Small intestine (tissue), 16 donors: ENCODE measurements around the gene TNFAIP8L3. TPM values are rescaled to one million over a fixed set of nuclear protein-coding genes. Genes with fewer than 3 reads are reported as not detected.
"Not testable (repeated sequence)": the region's sequence is repeated elsewhere in the genome, so short reads cannot be mapped to it uniquely, and the experiment has no call there.

Source experiments
- DNase-seq, 2 donors: peaks; one replicate each; pipeline versions ENCODE4 v3.0.0 to v3.0.0-alpha.2; 2013
- FAIRE-seq: peaks from 2 replicates; lab custom pipeline; 2012; peaks lifted over from hg19 to GRCh38; lab: Jason Lieb, UNC
- H3K27ac ChIP-seq, 3 donors: one replicate each; pipeline ENCODE4 v1.5.1; 2013; ENCODE audit warnings: low read length in 2 of 3, mild to moderate bottlenecking in 2 of 3, control low read depth in 1 of 3, inconsistent platforms in 1 of 3, low read depth in 1 of 3, moderate library complexity in 1 of 3
- H3K27me3 ChIP-seq, 3 donors: one replicate each; pipeline ENCODE4 v1.6.1; 2013; ENCODE audit warnings: low read length in 3 of 3, inconsistent platforms in 1 of 3; ENCODE audit not compliant: control insufficient read depth in 3 of 3, insufficient read depth in 3 of 3
- H3K36me3 ChIP-seq, 3 donors: one replicate each; pipeline ENCODE4 v1.6.1; 2013; ENCODE audit warnings: low read length in 3 of 3, inconsistent platforms in 1 of 3, low read depth in 1 of 3, mild to moderate bottlenecking in 1 of 3, moderate library complexity in 1 of 3; ENCODE audit not compliant: control insufficient read depth in 3 of 3, insufficient read depth in 2 of 3
- H3K4me1 ChIP-seq, 3 donors: one replicate each; pipeline ENCODE4 v1.6.1; 2013; ENCODE audit warnings: low read length in 2 of 3, inconsistent platforms in 1 of 3, low read depth in 1 of 3, mild to moderate bottlenecking in 1 of 3, moderate library complexity in 1 of 3; ENCODE audit not compliant: control insufficient read depth in 3 of 3, insufficient read depth in 2 of 3
- H3K4me3 ChIP-seq, 3 donors: one replicate each; pipeline ENCODE4 v1.5.1; 2013; ENCODE audit warnings: low read length in 3 of 3, control low read depth in 1 of 3, inconsistent platforms in 1 of 3, low read depth in 1 of 3, mild to moderate bottlenecking in 1 of 3, moderate library complexity in 1 of 3
- H3K9me3 ChIP-seq, 2 donors: one replicate each; pipeline ENCODE4 v1.6.1; 2013; ENCODE audit warnings: low read depth in 1 of 2, low read length in 1 of 2; ENCODE audit not compliant: control insufficient read depth in 2 of 2, insufficient read depth in 1 of 2
- WGBS, 3 donors: extraction: QIAGEN DNeasy Blood & Tissue Kit; methylation state at CpG; one replicate each; pipeline ENCODE4 v1.1.7; 2013; 5-methylcytosine and 5-hydroxymethylcytosine counted together
- long read RNA-seq, 10 donors: transcript quantifications; one replicate each; lab custom pipeline, GENCODE V29; 2026
- polyA plus RNA-seq, 4 donors: library from polyadenylated mRNA; stranded (reverse) in 3 of 4; unstranded in 1 of 4; fragments of 200-250 nt in 3 of 4; fragments of 120-200 nt in 1 of 4; gene quantifications; one replicate each; pipeline versions ENCODE4 v1.2.1 to v1.2.3, GENCODE V29; 2013
- donor health status: healthy with polysubstance abuse.
- donor health status: control.
- donor health status: control.
- donor health status: Bipolar disorder and iron deficiency.
- donor health status: healthy.

Gene TNFAIP8L3
- polyA plus RNA-seq, result 1 to 10 TPM in 3 of 4 donors, not detected in 1; 1.1 to 8.4 (median 3.5) TPM
- long read RNA-seq, donor 1, result 0 reads
- long read RNA-seq, donor 2, result 0 reads
- long read RNA-seq, donor 3, partial matches to known transcripts, result 0 of 2 reads
- long read RNA-seq, donor 3, other reads (novel, unspliced or antisense), result 0 of 2 reads
- long read RNA-seq, donor 4, result 0 reads
- long read RNA-seq, donor 5, result 0 reads
- long read RNA-seq, donor 6, result 0 reads
- long read RNA-seq, donor 7, result 0 reads
- long read RNA-seq, donor 8, result 0 reads
- long read RNA-seq, donor 9, result 0 reads
- long read RNA-seq, donor 10, transcript TNFAIP8L3-202 (2 exons, 2,002 nt), result major isoform, 8 of 8 reads
- long read RNA-seq, donor 10, partial matches to known transcripts, result 0 of 8 reads
- long read RNA-seq, donor 10, other reads (novel, unspliced or antisense), result 0 of 8 reads

GRCh38 chr15:51094606-51095569 is at the start of gene TNFAIP8L3:
Gene TNFAIP8L3 (minus strand): TSS chr15:51094906. CDS start chr15:51094595, 311 bp downstream.
- FAIRE-seq (no peak), DNase-seq (peak in 1 of 2 donors; percentile 58)
- Histone ChIP-seq H3K4me1 (peaks cover 0 to 9% (median 0%) of the 10 kb centered on the region in 3 donors), H3K27me3 (peaks cover 0 to 70% (median 4%) of the 10 kb centered on the region in 3 donors), H3K4me3 (peak within 1 kb of the TSS; percentile 32 to 51 (median 46)), H3K27ac (peak within 1 kb of the TSS in 1 of 3 donors; percentile 67), H3K36me3 (no peaks in the 10 kb centered on the region), H3K9me3 (no peaks in the 10 kb centered on the region)
- 2 to 3% (median 2%) methylated on average over 42 to 98 of the region's 98 CpGs for WGBS, 3 donors

DNA sequence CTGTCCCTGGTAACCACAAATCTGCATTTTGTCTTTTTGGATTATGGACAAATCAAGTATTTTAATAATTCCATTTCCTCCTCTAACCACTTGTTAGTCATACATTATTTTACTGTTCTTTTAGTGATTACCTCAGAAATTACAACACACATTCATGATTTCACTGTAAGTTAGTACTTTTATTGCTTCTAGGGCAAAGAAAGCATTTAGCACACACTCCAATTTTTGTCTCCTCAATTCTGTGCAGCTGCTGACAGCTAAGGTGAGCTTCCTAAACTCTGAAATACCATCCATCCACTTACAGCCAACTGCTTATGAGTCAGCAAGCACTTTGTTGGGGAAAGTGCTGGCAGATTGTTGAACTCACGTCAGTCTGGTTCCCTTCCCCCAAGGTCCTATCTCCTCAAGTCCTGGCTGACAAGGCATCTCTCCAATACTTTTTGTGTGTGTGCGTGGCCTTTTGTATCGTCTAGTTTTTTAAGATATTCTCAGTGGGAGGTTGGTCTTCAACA is 49.4 kb upstream of the TNFAIP8L3 start:
- WGBS, 3 donors, result 78 to 83% (median 79%) methylated on average over 3 of the region's 3 CpGs
- no peak overlapping the region for H3K4me3 ChIP-seq
- FAIRE-seq, result no peak
- no peak for DNase-seq
- no peaks in the 10 kb centered on the region for H3K36me3 ChIP-seq
- H3K27me3 ChIP-seq, result no peaks in the 10 kb centered on the region
- H3K27ac ChIP-seq, result no peak overlapping the region
- no peaks in the 10 kb centered on the region for H3K4me1 ChIP-seq
- H3K9me3 ChIP-seq, result no peaks in the 10 kb centered on the region

DNA sequence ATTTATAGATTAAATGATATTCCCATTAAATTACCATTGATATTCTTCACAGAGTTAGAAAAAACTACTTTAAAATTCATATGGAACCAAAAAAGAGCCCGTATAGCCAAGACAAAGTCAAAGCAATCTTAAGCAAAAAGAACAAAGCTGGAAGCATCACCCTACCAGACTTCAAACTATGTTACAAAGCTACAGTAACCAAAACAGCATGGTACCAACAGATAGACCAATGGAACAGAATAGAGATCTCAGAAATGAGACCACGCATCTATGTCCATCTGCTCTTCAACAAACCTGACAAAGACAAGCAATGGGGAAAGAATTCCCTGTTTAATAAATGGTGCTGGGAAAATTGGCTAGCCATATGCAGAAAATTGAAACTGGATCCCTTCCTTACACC is 45.6 kb upstream of the TNFAIP8L3 start:
- H3K36me3 ChIP-seq, H3K27ac ChIP-seq, H3K27me3 ChIP-seq, H3K4me3 ChIP-seq, H3K4me1 ChIP-seq, DNase-seq, H3K9me3 ChIP-seq, FAIRE-seq: not testable (repeated sequence)
- WGBS, 3 donors, result 80 to 92% (median 89%) methylated on average over 2 of the region's 2 CpGs

GRCh38 chr15:51139091-51139490 is 44.4 kb upstream of the TNFAIP8L3 start:
- H3K36me3 ChIP-seq, result no peaks in the 10 kb centered on the region
- 80 to 89% (median 85%) methylated on average over 1 of the region's 1 CpG for WGBS, 3 donors
- no peak overlapping the region for H3K27ac ChIP-seq
- H3K4me3 ChIP-seq, result no peak overlapping the region
- FAIRE-seq, result no peak
- H3K27me3 ChIP-seq, result peaks cover 0 to 2% (median 0%) of the 10 kb centered on the region in 3 donors
- H3K9me3 ChIP-seq, result no peaks in the 10 kb centered on the region
- no peak for DNase-seq
- H3K4me1 ChIP-seq, result no peaks in the 10 kb centered on the region

DNA sequence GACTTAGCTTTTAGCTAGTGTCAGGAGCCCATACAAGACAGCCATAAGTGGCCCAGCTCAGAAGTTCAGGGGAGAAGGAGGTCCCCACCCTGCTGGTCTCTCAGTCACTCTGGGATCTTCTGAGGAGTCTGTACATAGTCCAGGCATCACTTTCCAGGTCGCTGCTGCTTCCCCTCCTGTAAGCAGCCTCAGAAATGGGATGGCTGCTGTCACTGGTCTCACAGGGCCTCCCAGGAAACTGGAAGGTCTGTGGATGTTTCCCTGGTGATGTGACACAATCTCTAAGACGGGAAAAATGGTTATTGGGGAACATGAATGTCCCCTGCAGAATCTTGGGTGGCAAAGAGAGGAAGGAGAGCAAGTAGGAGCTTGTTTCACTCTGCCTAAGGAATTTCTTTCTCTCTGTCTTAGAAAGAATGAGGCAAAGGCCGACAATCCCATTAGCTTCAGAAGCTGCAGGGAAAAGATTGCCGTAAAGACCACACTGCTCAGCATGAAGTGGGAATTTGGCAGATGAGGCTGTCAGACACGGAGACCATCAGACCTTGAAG is 43.2 kb upstream of the TNFAIP8L3 start:
- DNase-seq (no peak), FAIRE-seq (no peak)
- no peak overlapping the region for H3K4me3 ChIP-seq
- WGBS, 3 donors, result 60 to 65% (median 65%) methylated on average over 5 of the region's 5 CpGs
- H3K36me3 ChIP-seq, result no peaks in the 10 kb centered on the region
- no peaks in the 10 kb centered on the region for H3K9me3 ChIP-seq
- peaks cover 0 to 2% (median 0%) of the 10 kb centered on the region in 3 donors for H3K27me3 ChIP-seq
- no peak overlapping the region for H3K27ac ChIP-seq
- no peaks in the 10 kb centered on the region for H3K4me1 ChIP-seq

DNA sequence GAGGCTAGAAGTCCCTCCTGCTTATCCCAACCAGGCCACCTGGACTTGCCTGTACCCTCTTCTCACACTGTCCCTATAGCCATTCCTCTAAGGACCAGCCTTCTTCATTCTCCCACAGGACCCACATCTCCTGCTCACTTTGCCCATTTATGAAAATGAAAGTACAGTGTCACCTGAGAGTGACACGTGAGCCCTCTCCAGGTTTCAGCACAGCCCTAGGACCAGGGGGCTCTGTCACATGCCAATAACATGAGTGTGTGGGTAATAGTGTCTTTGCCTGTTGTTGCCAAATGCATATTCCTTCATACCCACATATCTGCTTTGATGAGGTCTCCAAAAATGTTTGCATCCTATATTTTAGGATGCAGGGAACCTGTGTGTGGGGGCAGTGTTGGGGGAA is 42.3 kb upstream of the TNFAIP8L3 start:
- DNase-seq (no peak), FAIRE-seq (no peak)
- no peaks in the 10 kb centered on the region for H3K36me3 ChIP-seq
- peaks cover 0 to 2% (median 0%) of the 10 kb centered on the region in 3 donors for H3K27me3 ChIP-seq
- WGBS, 3 donors, result 18 to 51% (median 30%) methylated on average over 1 of the region's 1 CpG
- H3K4me1 ChIP-seq, result no peaks in the 10 kb centered on the region
- peaks cover 0 to 3% of the 10 kb centered on the region in 2 donors for H3K9me3 ChIP-seq
- no peak overlapping the region for H3K4me3 ChIP-seq
- H3K27ac ChIP-seq, result no peak overlapping the region

DNA sequence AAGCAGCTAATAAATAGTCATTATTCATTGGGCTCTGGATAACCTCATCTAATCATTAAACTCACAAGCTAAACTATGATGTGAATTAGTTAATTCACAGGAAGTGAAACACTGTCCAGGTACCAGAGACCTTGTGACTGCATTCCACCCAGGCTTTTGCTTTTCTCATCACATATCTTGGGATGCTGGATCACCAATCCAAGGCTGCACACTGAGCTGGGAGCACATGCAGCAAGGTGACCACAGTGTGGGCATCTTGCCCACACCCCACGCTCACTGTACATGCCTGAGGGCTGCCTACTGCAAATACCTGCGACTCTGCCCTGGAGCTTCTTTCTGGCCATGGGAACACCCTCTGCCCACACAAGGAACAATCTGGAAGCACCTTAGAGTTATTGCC is 40.6 kb upstream of the TNFAIP8L3 start:
- Histone ChIP-seq H3K27ac (no peak overlapping the region), H3K9me3 (peaks cover 0 to 3% of the 10 kb centered on the region in 2 donors), H3K36me3 (no peaks in the 10 kb centered on the region), H3K4me1 (no peaks in the 10 kb centered on the region), H3K27me3 (peaks cover 0 to 2% (median 0%) of the 10 kb centered on the region in 3 donors), H3K4me3 (no peak overlapping the region)
- no peak for FAIRE-seq
- DNase-seq, result no peak
- WGBS, 3 donors, result 83 to 95% (median 91%) methylated on average over 2 of the region's 2 CpGs
